Effector memory CD4-positive, alpha-beta T cell (primary cell): ENCODE results near the gene ARHGAP10.
"Not testable (repeated sequence)": the region's sequence is repeated elsewhere in the genome, so short reads cannot be mapped to it uniquely, and the experiment has no call there.

ENCODE experiments used
- DNase-seq, 3 donors: peaks; one replicate each; pipeline ENCODE4 v3.0.0-alpha.2; 2020
- H3K27ac ChIP-seq: 2 replicates; pipeline ENCODE4 v1.7.0; 2013; ENCODE audit warnings: mild to moderate bottlenecking, low read length, moderate library complexity; ENCODE audit not compliant: insufficient read depth, poor library complexity, severe bottlenecking
- H3K27me3 ChIP-seq: replicated peaks from 2 replicates; pipeline ENCODE4 v1.7.0; 2013; ENCODE audit warnings: mild to moderate bottlenecking, low read length; ENCODE audit not compliant: insufficient read depth, control insufficient read depth, poor library complexity, severe bottlenecking
- H3K36me3 ChIP-seq: 2 replicates; pipeline ENCODE4 v1.7.0; 2013; ENCODE audit warnings: mild to moderate bottlenecking, low read length, moderate library complexity; ENCODE audit not compliant: control insufficient read depth, insufficient read depth
- H3K4me1 ChIP-seq: 2 replicates; pipeline ENCODE4 v1.7.0; 2013; ENCODE audit warnings: low read length, mild to moderate bottlenecking; ENCODE audit not compliant: control insufficient read depth, insufficient read depth, poor library complexity, severe bottlenecking
- H3K4me3 ChIP-seq: 2 replicates; pipeline ENCODE4 v1.7.0; 2013; ENCODE audit warnings: low read length, low read depth, mild to moderate bottlenecking; ENCODE audit not compliant: insufficient read depth, poor library complexity, severe bottlenecking
- H3K9me3 ChIP-seq: 2 replicates; pipeline ENCODE4 v1.7.0; 2013; ENCODE audit warnings: mild to moderate bottlenecking, low read length, moderate library complexity; ENCODE audit not compliant: control insufficient read depth

Gene ARHGAP10

DNA sequence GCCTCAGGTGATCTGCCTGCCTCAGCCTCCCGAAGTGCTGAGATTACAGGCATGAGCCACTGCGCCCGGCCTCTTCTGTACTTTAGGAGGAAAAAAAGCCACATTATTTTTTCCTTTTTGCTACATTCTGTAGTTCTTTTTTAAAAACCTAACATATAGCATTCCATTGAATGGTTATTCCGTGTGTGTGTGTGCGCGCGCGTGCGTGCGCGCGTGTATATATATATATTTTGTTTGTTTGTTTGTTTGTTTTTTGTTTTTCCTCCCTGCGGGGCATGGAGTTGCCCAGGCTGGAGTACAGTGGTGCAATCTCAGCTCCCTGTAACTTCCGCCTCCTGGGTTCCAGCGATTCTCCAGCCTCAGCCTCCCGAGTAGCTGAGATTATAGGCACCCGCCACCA lies 59.5 kb downstream of the ARHGAP10 start:
- Histone ChIP-seq H3K4me1 (peaks cover 4% of the 10 kb centered on the region), H3K9me3 (no peaks in the 10 kb centered on the region), H3K36me3 (no peaks in the 10 kb centered on the region), H3K27ac (no peak overlapping the region), H3K4me3 (no peak overlapping the region), H3K27me3 (no peaks in the 10 kb centered on the region)
- DNase-seq: no peak

DNA sequence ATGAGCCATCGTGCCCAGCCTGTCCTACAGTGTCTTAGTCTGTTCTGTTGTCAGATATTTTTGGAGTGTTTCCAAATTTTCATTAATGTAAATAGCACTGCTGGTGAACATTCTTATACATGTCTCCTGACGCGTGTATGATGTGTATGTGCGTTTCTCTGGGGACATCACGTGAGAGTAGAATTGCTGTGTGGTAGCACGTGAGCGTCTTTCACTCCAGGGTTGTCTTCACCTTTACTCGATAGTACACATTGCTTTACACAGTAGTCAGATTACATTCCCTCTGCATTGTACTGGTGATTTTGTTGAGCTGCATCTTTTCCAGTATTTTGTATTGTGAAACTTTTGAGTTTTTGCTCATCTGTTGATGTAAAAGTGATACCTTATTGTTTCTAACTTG lies 60.0 kb downstream of the ARHGAP10 start:
- Histone ChIP-seq H3K36me3 (no peaks in the 10 kb centered on the region), H3K27ac (no peak overlapping the region), H3K4me3 (peak overlapping the region; percentile 52), H3K9me3 (no peaks in the 10 kb centered on the region), H3K27me3 (no peaks in the 10 kb centered on the region), H3K4me1 (peaks cover 4% of the 10 kb centered on the region)
- no peak for DNase-seq

- no peak for DNase-seq
Measured at GRCh38 chr4:147793569-147794313, 61.9 kb downstream of the ARHGAP10 start.

DNA sequence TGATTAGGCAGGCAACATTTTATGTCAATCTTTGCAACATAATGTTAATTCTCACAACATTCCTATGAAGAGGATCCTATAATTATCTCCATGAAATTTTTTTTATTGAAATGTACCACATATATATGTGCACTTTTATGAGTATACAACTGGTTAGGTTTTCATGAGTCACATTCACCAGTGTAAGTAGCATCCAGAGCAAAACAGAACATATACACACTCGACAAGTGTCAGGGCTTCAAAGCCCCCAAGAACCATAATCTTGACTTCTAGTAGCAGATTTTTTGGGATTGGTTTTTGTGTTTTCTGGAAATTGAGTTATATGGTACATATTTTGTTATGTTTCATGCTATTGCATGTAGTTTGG lies 62.4 kb downstream of the ARHGAP10 start:
- H3K9me3 ChIP-seq: no peaks in the 10 kb centered on the region

More at GRCh38 chr4:147793569-147794313, 61.9 kb downstream of the ARHGAP10 start:
- no peaks in the 10 kb centered on the region for H3K27me3 ChIP-seq
- no peak overlapping the region for H3K27ac ChIP-seq
- no peaks in the 10 kb centered on the region for H3K9me3 ChIP-seq
- no peaks in the 10 kb centered on the region for H3K36me3 ChIP-seq
- H3K4me1 ChIP-seq: peaks cover 4% of the 10 kb centered on the region
- peak overlapping the region; percentile 26 for H3K4me3 ChIP-seq

GRCh38 chr4:147794787-147795413 lies 63.0 kb downstream of the ARHGAP10 start:
- Histone ChIP-seq H3K4me3 (no peak overlapping the region), H3K27me3 (no peaks in the 10 kb centered on the region), H3K9me3 (no peaks in the 10 kb centered on the region), H3K4me1 (peaks cover 7% of the 10 kb centered on the region), H3K36me3 (no peaks in the 10 kb centered on the region), H3K27ac (no peak overlapping the region)
- DNase-seq: no peak

More for the DNA sequence above, 62.4 kb downstream of the ARHGAP10 start:
- Histone ChIP-seq H3K4me1 (peaks cover 4% of the 10 kb centered on the region), H3K27ac (no peak overlapping the region), H3K4me3 (peak overlapping the region; percentile 26), H3K36me3 (no peaks in the 10 kb centered on the region), H3K27me3 (no peaks in the 10 kb centered on the region)
- no peak for DNase-seq

DNA sequence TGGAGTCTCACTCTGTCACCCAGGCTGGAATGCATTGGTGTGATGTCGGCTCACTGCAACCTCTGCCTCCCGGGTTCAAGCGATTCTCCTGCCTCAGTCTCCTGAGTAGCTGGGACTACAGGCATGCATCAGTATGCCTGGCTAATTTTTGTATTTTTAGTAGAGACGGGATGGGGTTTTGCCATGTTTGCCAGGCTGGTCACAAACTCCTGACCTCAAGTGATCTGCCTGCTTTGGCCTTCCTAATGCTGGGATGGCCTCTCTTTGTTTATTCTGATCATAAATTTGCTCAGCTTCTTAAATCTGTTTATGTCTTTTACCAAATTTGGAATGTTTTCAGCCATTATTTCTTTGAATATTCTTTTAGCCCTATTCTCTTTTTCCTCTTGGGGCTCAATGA lies 67.2 kb downstream of the ARHGAP10 start:
- H3K36me3 ChIP-seq, H3K4me3 ChIP-seq, DNase-seq, H3K4me1 ChIP-seq, H3K27me3 ChIP-seq, H3K27ac ChIP-seq, H3K9me3 ChIP-seq: not testable (repeated sequence)

- peak; percentile 63 to 71 (median 64) for DNase-seq
- no peak overlapping the region for H3K27ac ChIP-seq
- H3K4me3 ChIP-seq: no peak overlapping the region
- H3K27me3 ChIP-seq: no peaks in the 10 kb centered on the region
- no peaks in the 10 kb centered on the region for H3K9me3 ChIP-seq
- H3K4me1 ChIP-seq: peaks cover 9% of the 10 kb centered on the region
- H3K36me3 ChIP-seq: no peaks in the 10 kb centered on the region
Measured at GRCh38 chr4:147799986-147800555, 68.2 kb downstream of the ARHGAP10 start.

- Histone ChIP-seq H3K4me1 (peaks cover 9% of the 10 kb centered on the region), H3K27ac (no peak overlapping the region), H3K4me3 (no peak overlapping the region), H3K36me3 (no peaks in the 10 kb centered on the region), H3K27me3 (no peaks in the 10 kb centered on the region), H3K9me3 (no peaks in the 10 kb centered on the region)
- no peak for DNase-seq
Measured at GRCh38 chr4:147801820-147802219, 69.9 kb downstream of the ARHGAP10 start.

GRCh38 chr4:147802346-147802745 lies 70.5 kb downstream of the ARHGAP10 start:
- Histone ChIP-seq H3K36me3 (no peaks in the 10 kb centered on the region), H3K9me3 (no peaks in the 10 kb centered on the region), H3K4me3 (no peak overlapping the region), H3K4me1 (peaks cover 9% of the 10 kb centered on the region), H3K27ac (no peak overlapping the region), H3K27me3 (no peaks in the 10 kb centered on the region)
- no peak for DNase-seq

GRCh38 chr4:147805946-147806345 lies 74.1 kb downstream of the ARHGAP10 start:
- Histone ChIP-seq H3K9me3 (no peaks in the 10 kb centered on the region), H3K27ac (no peak overlapping the region), H3K4me3 (no peak overlapping the region), H3K4me1 (no peaks in the 10 kb centered on the region), H3K36me3 (no peaks in the 10 kb centered on the region), H3K27me3 (no peaks in the 10 kb centered on the region)
- no peak for DNase-seq
